H1 (cell line): ENCODE measurements around the gene SSRP1. TPM values are rescaled to one million over a fixed set of nuclear protein-coding genes. Genes with fewer than 3 reads are reported as not detected.

Source experiments
- TEAD4 ChIP-seq: IDR thresholded peaks from 2 replicates; pipeline ENCODE4 v1.6.1; 2012; ENCODE audit warnings: low read depth, low read length, inconsistent platforms, mixed read lengths
- polyA plus RNA-seq, 7 experiments: library from polyadenylated mRNA; depleted of rRNA in 3 of 7; stranded (reverse) in 5 of 7; unstranded in 2 of 7; fragments of >200 nt in 5 of 7; fragments of 200-250 nt in 2 of 7; gene quantifications; 1 replicate in 5 of 7; 2 replicates in 1 of 7; 4 replicates in 1 of 7; pipeline versions ENCODE4 v1.2.1 to v1.2.3, GENCODE V29; 2011 to 2013; ENCODE audit warnings: missing spikeins in 2 of 7, mixed read lengths in 2 of 7
- total RNA-seq: library from RNA; stranded (reverse); fragmentation: NEBNext Ultra II Directional; extraction: Animal tissue kit (Norgen Biotek cat#: 25700); gene quantifications from 2 replicates; pipeline ENCODE4 v1.2.1, GENCODE V29; 2021

Gene SSRP1
- total and polyA plus RNA-seq, 2 of the 8 experiments (the other 6 are each of a cell fraction or from before 2014, with no cell fraction given): 259 to 281 TPM

DNA sequence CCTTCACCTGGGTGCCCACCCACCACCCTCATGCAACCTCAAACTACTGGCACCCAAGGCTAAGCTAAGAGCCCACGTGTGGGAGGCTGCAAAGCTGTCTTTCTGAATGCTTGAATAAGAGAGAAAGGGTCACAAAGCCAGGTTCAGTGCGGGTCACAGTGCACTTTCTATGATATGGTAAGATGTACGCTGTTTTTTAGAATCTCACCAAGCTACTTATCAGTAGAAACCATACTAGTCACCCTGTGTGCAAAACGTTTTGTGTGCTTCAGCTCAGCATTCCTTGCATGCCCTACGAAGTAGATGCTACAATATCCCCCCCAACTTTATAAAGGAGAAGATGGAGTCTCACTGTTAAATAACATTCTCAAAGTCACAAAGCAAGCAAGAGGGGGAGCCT lies 17.3 kb upstream of the SSRP1 start (continued):
- no peak for TF ChIP-seq TEAD4
